HUES64 (cell line): ENCODE measurements around the gene UFSP1.

Experiments used
- H3K27ac ChIP-seq: 2 replicates; pipeline ENCODE4 v1.7.0; 2013; ENCODE audit warnings: low read depth, low read length, inconsistent platforms
- H3K27me3 ChIP-seq: 2 replicates; pipeline ENCODE4 v1.6.1; 2013; ENCODE audit warnings: mild to moderate bottlenecking, low read length; ENCODE audit not compliant: insufficient read depth
- H3K36me3 ChIP-seq: 2 replicates; pipeline ENCODE4 v1.6.1; 2013; ENCODE audit warnings: mild to moderate bottlenecking, low read length; ENCODE audit not compliant: insufficient read depth
- H3K4me1 ChIP-seq: 2 replicates; pipeline ENCODE4 v1.6.1; 2013; ENCODE audit warnings: mild to moderate bottlenecking, low read length, moderate library complexity; ENCODE audit not compliant: insufficient read depth
- H3K4me3 ChIP-seq: 2 replicates; pipeline ENCODE4 v1.5.1; 2013; ENCODE audit warnings: mild to moderate bottlenecking, low read length, moderate library complexity
- H3K9ac ChIP-seq: 2 replicates; pipeline ENCODE4 v1.6.1; 2013; ENCODE audit warnings: mild to moderate bottlenecking, low read depth, low read length
- H3K9me3 ChIP-seq: 2 replicates; pipeline ENCODE4 v1.6.1; 2013; ENCODE audit warnings: low read depth, low read length; ENCODE audit not compliant: insufficient read depth
- WGBS: fragments of 150-250, 120-280 bp; methylation state at CpG from one replicate; pipeline ENCODE4 v1.1.7; 2013; ENCODE audit warnings: missing lambda C conversion rate; 5-methylcytosine and 5-hydroxymethylcytosine counted together

The UFSP1 gene

GRCh38 chr7:100886936-100887515, 2.5 kb downstream of the UFSP1 start:
- 93% methylated on average over 25 of the region's 25 CpGs for WGBS
- Histone ChIP-seq H3K27me3 (no peaks in the 10 kb centered on the region), H3K27ac (no peak overlapping the region), H3K9me3 (no peaks in the 10 kb centered on the region), H3K9ac (no peak overlapping the region), H3K4me3 (no peak overlapping the region), H3K36me3 (peaks cover 67% of the 10 kb centered on the region), H3K4me1 (no peaks in the 10 kb centered on the region)

- H3K9me3 ChIP-seq, result no peaks in the 10 kb centered on the region
- no peak overlapping the region for H3K9ac ChIP-seq
- WGBS, result 94% methylated on average over 27 of the region's 27 CpGs
- no peaks in the 10 kb centered on the region for H3K4me1 ChIP-seq
- no peaks in the 10 kb centered on the region for H3K27me3 ChIP-seq
- no peak overlapping the region for H3K27ac ChIP-seq
- H3K4me3 ChIP-seq, result no peak overlapping the region
- H3K36me3 ChIP-seq, result peaks cover 74% of the 10 kb centered on the region
Observed at GRCh38 chr7:100886142-100886935, 3.2 kb downstream of the UFSP1 start.

GRCh38 chr7:100885440-100886141, 3.9 kb downstream of the UFSP1 start:
- H3K4me1 ChIP-seq, result no peaks in the 10 kb centered on the region
- H3K27me3 ChIP-seq, result no peaks in the 10 kb centered on the region
- no peaks in the 10 kb centered on the region for H3K9me3 ChIP-seq
- no peak overlapping the region for H3K27ac ChIP-seq
- WGBS, result 94% methylated on average over 22 of the region's 22 CpGs
- H3K4me3 ChIP-seq, result no peak overlapping the region
- peaks cover 81% of the 10 kb centered on the region for H3K36me3 ChIP-seq
- no peak overlapping the region for H3K9ac ChIP-seq

GRCh38 chr7:100884736-100885439, 4.6 kb downstream of the UFSP1 start:
- WGBS, result 96% methylated on average over 25 of the region's 29 CpGs
- no peak overlapping the region for H3K4me3 ChIP-seq
- H3K27me3 ChIP-seq, result no peaks in the 10 kb centered on the region

GRCh38 chr7:100882785-100883526, 6.6 kb downstream of the UFSP1 start:
- no peaks in the 10 kb centered on the region for H3K27me3 ChIP-seq
- whole genome bisulfite sequencing, result 95% methylated on average over 24 of the region's 24 CpGs
- H3K4me1 ChIP-seq, result no peaks in the 10 kb centered on the region
- no peak overlapping the region for H3K27ac ChIP-seq
- no peaks in the 10 kb centered on the region for H3K9me3 ChIP-seq
- H3K4me3 ChIP-seq, result no peak overlapping the region
- no peak overlapping the region; the same call in 1 of the 2 replicates for H3K9ac ChIP-seq
- peaks cover 97% of the 10 kb centered on the region for H3K36me3 ChIP-seq

More at GRCh38 chr7:100884736-100885439, 4.6 kb downstream of the UFSP1 start:
- H3K36me3 ChIP-seq, result peaks cover 86% of the 10 kb centered on the region
- no peak overlapping the region for H3K9ac ChIP-seq
- no peaks in the 10 kb centered on the region for H3K4me1 ChIP-seq
- H3K9me3 ChIP-seq, result no peaks in the 10 kb centered on the region
- H3K27ac ChIP-seq, result no peak overlapping the region

GRCh38 chr7:100882201-100882600, 7.3 kb downstream of the UFSP1 start:
- no peak overlapping the region for H3K9ac ChIP-seq
- no peak overlapping the region for H3K4me3 ChIP-seq
- H3K9me3 ChIP-seq, result no peaks in the 10 kb centered on the region
- peaks cover 96% of the 10 kb centered on the region for H3K36me3 ChIP-seq
- no peak overlapping the region for H3K27ac ChIP-seq
- H3K27me3 ChIP-seq, result no peaks in the 10 kb centered on the region
- 96% methylated on average over 9 of the region's 9 CpGs for WGBS
- no peaks in the 10 kb centered on the region for H3K4me1 ChIP-seq

- Histone ChIP-seq H3K27me3 (no peaks in the 10 kb centered on the region), H3K36me3 (peaks cover 96% of the 10 kb centered on the region), H3K27ac (no peak overlapping the region), H3K4me1 (peaks cover 3% of the 10 kb centered on the region; the same call in 1 of the 2 replicates), H3K9ac (no peak overlapping the region), H3K4me3 (no peak overlapping the region), H3K9me3 (no peaks in the 10 kb centered on the region)
- 95% methylated on average over 20 of the region's 20 CpGs for WGBS
Observed at GRCh38 chr7:100881136-100881535, 8.4 kb downstream of the UFSP1 start.

- Histone ChIP-seq H3K4me1 (peaks cover 8% of the 10 kb centered on the region; the same call in 1 of the 2 replicates), H3K36me3 (peaks cover 91% of the 10 kb centered on the region), H3K9ac (no peak overlapping the region), H3K27me3 (no peaks in the 10 kb centered on the region), H3K27ac (no peak overlapping the region), H3K9me3 (no peaks in the 10 kb centered on the region), H3K4me3 (no peak overlapping the region)
- 94% methylated on average over 7 of the region's 7 CpGs for WGBS
Observed at GRCh38 chr7:100880645-100881044, 8.9 kb downstream of the UFSP1 start.

GRCh38 chr7:100879685-100880261, 9.7 kb downstream of the UFSP1 start:
- H3K36me3 ChIP-seq, result peaks cover 82% of the 10 kb centered on the region
- no peak overlapping the region for H3K27ac ChIP-seq
- peaks cover 8% of the 10 kb centered on the region; the same call in 1 of the 2 replicates for H3K4me1 ChIP-seq
- no peak overlapping the region for H3K4me3 ChIP-seq
- H3K27me3 ChIP-seq, result no peaks in the 10 kb centered on the region
- no peaks in the 10 kb centered on the region for H3K9me3 ChIP-seq
- 87% methylated on average over 11 of the region's 11 CpGs for WGBS
- H3K9ac ChIP-seq, result no peak overlapping the region

- peaks cover 79% of the 10 kb centered on the region for H3K36me3 ChIP-seq
Observed at GRCh38 chr7:100878685-100879084, 10.8 kb downstream of the UFSP1 start.

More at GRCh38 chr7:100878685-100879084, 10.8 kb downstream of the UFSP1 start:
- no peak overlapping the region for H3K27ac ChIP-seq
- H3K27me3 ChIP-seq, result no peaks in the 10 kb centered on the region
- H3K9ac ChIP-seq, result no peak overlapping the region
- no peaks in the 10 kb centered on the region for H3K9me3 ChIP-seq
- peaks cover 8% of the 10 kb centered on the region; the same call in 1 of the 2 replicates for H3K4me1 ChIP-seq
- no peak overlapping the region for H3K4me3 ChIP-seq
- 94% methylated on average over 6 of the region's 6 CpGs for WGBS
